ENCODE results near the gene MYOT. TPM values are rescaled to one million over a fixed set of nuclear protein-coding genes. Genes with fewer than 3 reads are reported as not detected.
"Not testable (repeated sequence)": the region's sequence is repeated elsewhere in the genome, so short reads cannot be mapped to it uniquely, and the experiment has no call there.

Gene MYOT
- total RNA-seq, 1 experiment from 2014 or later, result not detected

DNA sequence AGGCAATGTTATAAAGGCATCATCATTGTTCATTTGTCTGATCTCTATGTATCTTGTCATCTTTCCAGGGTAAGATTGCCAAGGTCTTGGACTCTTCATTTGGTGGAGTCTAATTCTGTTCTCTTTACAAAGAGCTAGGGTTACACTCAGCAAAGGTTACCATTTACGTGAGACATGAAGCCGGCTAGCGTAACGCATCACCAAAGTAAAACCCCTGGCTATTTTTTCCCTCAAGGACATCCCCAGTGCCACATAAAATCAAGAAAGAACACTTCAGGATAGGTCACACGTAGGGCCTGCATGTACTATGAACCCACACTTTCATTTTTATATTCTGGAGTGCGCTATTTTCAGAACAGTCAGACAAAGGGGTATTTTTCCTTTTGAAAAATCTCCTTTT lies 20.0 kb upstream of the MYOT start:
- Mint-ChIP-seq H3K4me3 (ENCODE audit: low read depth, unreplicated experiment) (no peak overlapping the region), H3K27ac (ENCODE audit: unreplicated experiment) (no peak overlapping the region), H3K36me3 (ENCODE audit: insufficient read depth, unreplicated experiment) (no peaks in the 10 kb centered on the region), H3K9me3 (ENCODE audit: low read depth, unreplicated experiment) (no peaks in the 10 kb centered on the region), H3K27me3 (ENCODE audit: unreplicated experiment) (no peaks in the 10 kb centered on the region), H3K4me1 (ENCODE audit: low read depth, unreplicated experiment) (no peaks in the 10 kb centered on the region)
- intact Hi-C loops (cut with micrococcal nuclease; ENCODE audit: unreplicated experiment), result no loop called here
- CTCF ChIA-PET, result no interaction called here
- no TSS peak for BruUV-seq (replicated peaks)
- TF ChIP-seq, protein P1, sequence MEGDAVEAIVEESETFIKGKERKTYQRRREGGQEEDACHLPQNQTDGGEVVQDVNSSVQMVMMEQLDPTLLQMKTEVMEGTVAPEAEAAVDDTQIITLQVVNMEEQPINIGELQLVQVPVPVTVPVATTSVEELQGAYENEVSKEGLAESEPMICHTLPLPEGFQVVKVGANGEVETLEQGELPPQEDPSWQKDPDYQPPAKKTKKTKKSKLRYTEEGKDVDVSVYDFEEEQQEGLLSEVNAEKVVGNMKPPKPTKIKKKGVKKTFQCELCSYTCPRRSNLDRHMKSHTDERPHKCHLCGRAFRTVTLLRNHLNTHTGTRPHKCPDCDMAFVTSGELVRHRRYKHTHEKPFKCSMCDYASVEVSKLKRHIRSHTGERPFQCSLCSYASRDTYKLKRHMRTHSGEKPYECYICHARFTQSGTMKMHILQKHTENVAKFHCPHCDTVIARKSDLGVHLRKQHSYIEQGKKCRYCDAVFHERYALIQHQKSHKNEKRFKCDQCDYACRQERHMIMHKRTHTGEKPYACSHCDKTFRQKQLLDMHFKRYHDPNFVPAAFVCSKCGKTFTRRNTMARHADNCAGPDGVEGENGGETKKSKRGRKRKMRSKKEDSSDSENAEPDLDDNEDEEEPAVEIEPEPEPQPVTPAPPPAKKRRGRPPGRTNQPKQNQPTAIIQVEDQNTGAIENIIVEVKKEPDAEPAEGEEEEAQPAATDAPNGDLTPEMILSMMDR (IDR thresholded peaks at IDR 0.05; ENCODE audit: unreplicated experiment), result no peak
- DNase-seq, result no peak

DNA sequence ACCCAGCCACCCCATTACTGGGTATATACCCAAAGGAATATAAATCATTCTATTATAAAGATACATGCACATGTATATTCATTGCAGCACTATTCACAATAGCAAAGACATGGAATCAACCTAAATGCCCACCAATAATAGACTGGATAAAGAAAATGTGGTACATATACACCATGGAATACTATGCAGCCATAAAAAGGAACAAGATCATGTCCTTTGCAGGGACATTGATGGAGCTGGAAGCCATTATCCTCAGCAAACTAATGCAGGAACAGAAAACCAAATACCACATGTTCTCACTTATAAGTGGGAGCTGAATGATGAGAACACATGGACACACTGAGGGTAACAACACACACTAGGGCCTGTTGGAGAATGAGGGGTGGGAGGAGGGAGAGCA lies 14.5 kb upstream of the MYOT start:
- H3K4me3 Mint-ChIP-seq (ENCODE audit: low read depth, unreplicated experiment); H3K9me3 Mint-ChIP-seq (ENCODE audit: low read depth, unreplicated experiment); intact Hi-C loops (cut with micrococcal nuclease; ENCODE audit: unreplicated experiment); DNase-seq; H3K27me3 Mint-ChIP-seq (ENCODE audit: unreplicated experiment); H3K27ac Mint-ChIP-seq (ENCODE audit: unreplicated experiment); BruUV-seq (replicated peaks); H3K4me1 Mint-ChIP-seq (ENCODE audit: low read depth, unreplicated experiment); H3K36me3 Mint-ChIP-seq (ENCODE audit: insufficient read depth, unreplicated experiment); CTCF ChIA-PET: not testable (repeated sequence)

DNA sequence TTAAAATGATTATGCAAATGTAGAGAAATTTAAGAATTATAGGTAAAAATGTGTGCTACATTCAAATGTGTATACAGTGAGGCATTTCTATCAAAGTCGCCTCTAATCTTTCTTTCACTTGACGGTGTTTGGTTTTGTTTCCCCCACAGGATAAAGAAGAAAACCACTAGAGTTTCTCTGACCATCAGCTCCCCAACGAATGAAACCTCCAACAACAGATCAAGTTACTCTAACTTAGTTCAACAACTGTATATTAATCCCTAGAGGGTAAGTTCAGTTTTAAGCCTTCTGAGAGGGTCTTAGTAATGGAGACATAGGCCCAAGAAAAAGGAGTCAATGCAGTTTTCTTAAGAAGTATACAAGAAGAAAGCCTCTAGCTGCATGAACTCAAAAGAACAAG lies 11.5 kb upstream of the MYOT start:
- H3K4me3 Mint-ChIP-seq (ENCODE audit: low read depth, unreplicated experiment), result no peak overlapping the region
- H3K27me3 Mint-ChIP-seq (ENCODE audit: unreplicated experiment), result no peaks in the 10 kb centered on the region
- no TSS peak for BruUV-seq (replicated peaks)
- DNase-seq, result no peak
- TF ChIP-seq, protein P1 (IDR thresholded peaks at IDR 0.05; ENCODE audit: unreplicated experiment), result no peak
- H3K27ac Mint-ChIP-seq (ENCODE audit: unreplicated experiment), result no peak overlapping the region
- H3K4me1 Mint-ChIP-seq (ENCODE audit: low read depth, unreplicated experiment), result peaks cover 5% of the 10 kb centered on the region
- CTCF ChIA-PET, result no interaction called here
- H3K36me3 Mint-ChIP-seq (ENCODE audit: insufficient read depth, unreplicated experiment), result no peaks in the 10 kb centered on the region
- H3K9me3 Mint-ChIP-seq (ENCODE audit: low read depth, unreplicated experiment), result no peaks in the 10 kb centered on the region
- intact Hi-C loops (cut with micrococcal nuclease; ENCODE audit: unreplicated experiment), result no loop called here

DNA sequence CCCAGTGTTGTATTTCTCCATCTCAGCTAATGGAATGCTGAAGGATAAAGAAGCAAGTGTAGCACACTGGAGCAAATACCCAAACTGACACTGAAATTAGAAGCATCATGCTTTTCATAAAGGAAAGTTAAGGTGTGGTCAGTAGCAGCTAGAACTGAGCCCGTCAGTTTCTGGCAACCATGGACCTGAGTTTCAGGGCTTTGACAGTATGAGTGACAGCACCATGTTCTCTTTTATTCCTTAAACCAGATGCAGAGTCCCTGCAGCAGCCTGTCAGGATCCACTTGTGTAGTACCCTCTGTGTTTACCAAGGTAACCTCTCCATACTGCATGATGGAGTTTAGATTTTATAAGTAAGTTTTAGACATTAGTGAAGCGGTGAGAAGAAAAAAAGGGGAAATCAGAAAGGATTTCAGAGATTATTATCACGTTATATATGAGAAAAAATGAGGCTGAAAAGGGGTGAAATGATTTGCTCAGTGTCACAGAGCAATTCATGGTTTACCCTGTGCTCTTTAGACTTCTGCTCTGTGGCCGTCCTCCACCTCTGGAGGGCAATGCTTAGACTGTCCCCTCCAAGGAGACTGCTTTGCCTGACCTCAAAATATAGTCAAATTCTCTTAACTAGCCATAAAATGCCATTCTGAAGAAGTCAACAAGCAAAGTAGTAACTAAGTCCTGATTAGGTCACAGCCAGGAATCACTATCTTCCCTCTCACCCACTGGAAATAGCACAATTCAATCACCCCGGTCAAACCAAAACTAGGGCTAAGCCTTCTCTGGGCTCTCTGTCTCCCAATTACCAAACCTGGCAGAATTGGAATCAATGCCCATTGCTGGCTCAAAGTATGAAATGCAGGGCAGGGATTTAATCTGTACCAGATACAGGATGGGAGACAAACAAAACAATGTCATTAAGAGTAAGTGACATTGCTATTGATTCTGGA lies 10.5 kb upstream of the MYOT start:
- Mint-ChIP-seq H3K36me3 (ENCODE audit: insufficient read depth, unreplicated experiment) (no peaks in the 10 kb centered on the region), H3K4me3 (ENCODE audit: low read depth, unreplicated experiment) (no peak overlapping the region), H3K27me3 (ENCODE audit: unreplicated experiment) (no peaks in the 10 kb centered on the region), H3K27ac (ENCODE audit: unreplicated experiment) (no peak overlapping the region), H3K9me3 (ENCODE audit: low read depth, unreplicated experiment) (no peaks in the 10 kb centered on the region), H3K4me1 (ENCODE audit: low read depth, unreplicated experiment) (peaks cover 5% of the 10 kb centered on the region)
- BruUV-seq (replicated peaks), result no TSS peak
- TF ChIP-seq, protein P1 (IDR thresholded peaks at IDR 0.05; ENCODE audit: unreplicated experiment), result no peak
- CTCF ChIA-PET, result interaction anchor here (0.6 kb wide), 1 partner anchor 46 kb away, joined by 3 read pairs; no protein-coding TSS in a partner anchor
- no peak for DNase-seq
- intact Hi-C loops (cut with micrococcal nuclease; ENCODE audit: unreplicated experiment), result no loop called here
